GM10248 (cell line): ENCODE data around the gene OXCT2.
"Not testable (repeated sequence)": the region's sequence is repeated elsewhere in the genome, so short reads cannot be mapped to it uniquely, and the experiment has no call there.

Experiments
- CTCF ChIA-PET: fragments of 300-600 bp; sonication (Branson Sonifier 250); formaldehyde crosslinking; extraction: SDS; loops from one replicate; lab custom pipeline; 2021; ENCODE audit warnings: antibody characterized with exemption; lab: Yijun Ruan, JAX
- POLR2A ChIA-PET: fragments of 350-650 bp; sonication (Branson Sonifier 250); formaldehyde crosslinking; extraction: SDS; loops from one replicate; lab custom pipeline; 2020; ENCODE audit warnings: antibody characterized with exemption; lab: Yijun Ruan, JAX
- DNase-seq: peaks from one replicate; pipeline ENCODE4 v3.0.0; 2012; ENCODE audit errors: extremely low spot score
- CTCF ChIP-seq: IDR thresholded peaks from 2 replicates; pipeline ENCODE4 v1.5.1; 2012; ENCODE audit warnings: mild to moderate bottlenecking, low read depth; ENCODE audit errors: extremely low read depth, missing control alignments, control extremely low read depth

OXCT2 gene

GRCh38 chr1:39771022-39771532 lies at the start of gene OXCT2:
Gene OXCT2 (minus strand): TSS chr1:39771348. CDS start chr1:39771255, 93 bp downstream.
- POLR2A ChIA-PET, DNase-seq, CTCF ChIA-PET: not testable (repeated sequence)

- no peak for TF ChIP-seq CTCF
- DNase-seq = no peak
- ChIA-PET CTCF (interaction anchor here (1.0 to 7.7 kb wide), 8 partner anchors 12 to 153 kb away, joined by 3 to 100 read pairs (median 20); partner anchors contain the start of gene MYCL), POLR2A (no interaction called here)
Measured at GRCh38 chr1:39819091-39819812, 48.1 kb upstream of the OXCT2 start.

- TF ChIP-seq CTCF = no peak
- no peak for DNase-seq
- CTCF ChIA-PET = interaction anchor here (0.7 to 7.7 kb wide), 8 partner anchors 19 to 154 kb away, joined by 3 to 100 read pairs (median 20); partner anchors contain the start of gene MYCL
- POLR2A ChIA-PET = no interaction called here
Measured at GRCh38 chr1:39818482-39818881, 47.3 kb upstream of the OXCT2 start.

GRCh38 chr1:39817091-39817932 lies 46.2 kb upstream of the OXCT2 start:
- POLR2A ChIA-PET = not testable (repeated sequence)
- DNase-seq = peak; percentile 84
- peak; percentile 31 for TF ChIP-seq CTCF
- CTCF ChIA-PET = interaction anchor here (0.7 to 7.7 kb wide), 33 partner anchors 11 to 272 kb away, joined by 3 to 100 read pairs (median 4); partner anchors contain the start of gene MYCL

GRCh38 chr1:39816415-39817090 lies 45.4 kb upstream of the OXCT2 start:
- TF ChIP-seq CTCF = peak; percentile 67
- peak; percentile 79 for DNase-seq
- ChIA-PET POLR2A (no interaction called here), CTCF (interaction anchor here (0.9 to 7.7 kb wide), 36 partner anchors 11 to 273 kb away, joined by 3 to 100 read pairs (median 4); partner anchors contain the start of genes MYCL and PPIE)

GRCh38 chr1:39812913-39813312 lies 41.8 kb upstream of the OXCT2 start:
- CTCF ChIA-PET = interaction anchor here (0.9 to 7.7 kb wide), 4 partner anchors 14 to 219 kb away, joined by 3 to 100 read pairs (median 28); partner anchors contain the start of gene MYCL
- POLR2A ChIA-PET = no interaction called here
- no peak for DNase-seq
- no peak for TF ChIP-seq CTCF
